ENCODE measurements around the gene DCAF12L2.

DNA sequence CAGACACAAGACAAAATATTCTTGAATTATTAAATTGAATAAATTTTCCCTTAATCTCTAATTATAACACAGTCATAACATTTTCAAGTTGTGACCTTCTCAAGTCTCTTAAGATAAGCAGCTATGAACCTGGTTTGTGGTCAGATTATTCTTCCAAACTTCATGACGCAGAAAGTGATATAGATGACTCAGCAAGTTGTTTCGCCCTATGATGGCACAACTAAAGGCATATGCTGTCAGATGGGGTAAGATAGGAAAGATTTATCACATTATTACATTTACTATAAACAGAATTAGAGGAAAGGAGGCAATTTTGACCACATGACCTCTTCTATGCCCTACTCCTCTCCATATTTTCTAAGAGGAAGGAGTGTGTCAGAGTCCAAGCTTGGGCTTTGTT lies 4.6 kb upstream of the DCAF12L2 start:
- TF ChIP-seq, protein P1, sequence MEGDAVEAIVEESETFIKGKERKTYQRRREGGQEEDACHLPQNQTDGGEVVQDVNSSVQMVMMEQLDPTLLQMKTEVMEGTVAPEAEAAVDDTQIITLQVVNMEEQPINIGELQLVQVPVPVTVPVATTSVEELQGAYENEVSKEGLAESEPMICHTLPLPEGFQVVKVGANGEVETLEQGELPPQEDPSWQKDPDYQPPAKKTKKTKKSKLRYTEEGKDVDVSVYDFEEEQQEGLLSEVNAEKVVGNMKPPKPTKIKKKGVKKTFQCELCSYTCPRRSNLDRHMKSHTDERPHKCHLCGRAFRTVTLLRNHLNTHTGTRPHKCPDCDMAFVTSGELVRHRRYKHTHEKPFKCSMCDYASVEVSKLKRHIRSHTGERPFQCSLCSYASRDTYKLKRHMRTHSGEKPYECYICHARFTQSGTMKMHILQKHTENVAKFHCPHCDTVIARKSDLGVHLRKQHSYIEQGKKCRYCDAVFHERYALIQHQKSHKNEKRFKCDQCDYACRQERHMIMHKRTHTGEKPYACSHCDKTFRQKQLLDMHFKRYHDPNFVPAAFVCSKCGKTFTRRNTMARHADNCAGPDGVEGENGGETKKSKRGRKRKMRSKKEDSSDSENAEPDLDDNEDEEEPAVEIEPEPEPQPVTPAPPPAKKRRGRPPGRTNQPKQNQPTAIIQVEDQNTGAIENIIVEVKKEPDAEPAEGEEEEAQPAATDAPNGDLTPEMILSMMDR (IDR thresholded peaks at IDR 0.05): no peak
- TF ChIP-seq REST (IDR thresholded peaks at IDR 0.05; ENCODE audit: low read depth, low read length): no peak
- no peak for TF ChIP-seq RAD21 (IDR thresholded peaks at IDR 0.05; ENCODE audit: low read length)
- TF ChIP-seq, protein P2, sequence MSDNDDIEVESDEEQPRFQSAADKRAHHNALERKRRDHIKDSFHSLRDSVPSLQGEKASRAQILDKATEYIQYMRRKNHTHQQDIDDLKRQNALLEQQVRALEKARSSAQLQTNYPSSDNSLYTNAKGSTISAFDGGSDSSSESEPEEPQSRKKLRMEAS (IDR thresholded peaks at IDR 0.05; ENCODE audit: low read depth): no peak
- TF ChIP-seq SIN3A (IDR thresholded peaks at IDR 0.05; ENCODE audit: borderline replicate concordance, low read depth, low read length): no peak
- TF ChIP-seq CHD2 (IDR thresholded peaks at IDR 0.05; ENCODE audit: low read length, partially characterized antibody): no peak
- TF ChIP-seq, protein P3, sequence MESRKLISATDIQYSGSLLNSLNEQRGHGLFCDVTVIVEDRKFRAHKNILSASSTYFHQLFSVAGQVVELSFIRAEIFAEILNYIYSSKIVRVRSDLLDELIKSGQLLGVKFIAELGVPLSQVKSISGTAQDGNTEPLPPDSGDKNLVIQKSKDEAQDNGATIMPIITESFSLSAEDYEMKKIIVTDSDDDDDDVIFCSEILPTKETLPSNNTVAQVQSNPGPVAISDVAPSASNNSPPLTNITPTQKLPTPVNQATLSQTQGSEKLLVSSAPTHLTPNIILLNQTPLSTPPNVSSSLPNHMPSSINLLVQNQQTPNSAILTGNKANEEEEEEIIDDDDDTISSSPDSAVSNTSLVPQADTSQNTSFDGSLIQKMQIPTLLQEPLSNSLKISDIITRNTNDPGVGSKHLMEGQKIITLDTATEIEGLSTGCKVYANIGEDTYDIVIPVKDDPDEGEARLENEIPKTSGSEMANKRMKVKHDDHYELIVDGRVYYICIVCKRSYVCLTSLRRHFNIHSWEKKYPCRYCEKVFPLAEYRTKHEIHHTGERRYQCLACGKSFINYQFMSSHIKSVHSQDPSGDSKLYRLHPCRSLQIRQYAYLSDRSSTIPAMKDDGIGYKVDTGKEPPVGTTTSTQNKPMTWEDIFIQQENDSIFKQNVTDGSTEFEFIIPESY (IDR thresholded peaks at IDR 0.05; ENCODE audit: borderline replicate concordance, low read depth): no peak
- TF ChIP-seq EP300 (IDR thresholded peaks at IDR 0.05; ENCODE audit: borderline replicate concordance in 1 of 2, low read depth in 1 of 2, low read length in 1 of 2): no peak
